GM10248 (cell line): ENCODE results near the gene POP7.

Experiments used
- CTCF ChIA-PET: fragments of 300-600 bp; sonication (Branson Sonifier 250); formaldehyde crosslinking; extraction: SDS; loops from one replicate; lab custom pipeline; 2021; ENCODE audit warnings: antibody characterized with exemption; lab: Yijun Ruan, JAX
- POLR2A ChIA-PET: fragments of 350-650 bp; sonication (Branson Sonifier 250); formaldehyde crosslinking; extraction: SDS; loops from one replicate; lab custom pipeline; 2020; ENCODE audit warnings: antibody characterized with exemption; lab: Yijun Ruan, JAX
- DNase-seq: peaks from one replicate; pipeline ENCODE4 v3.0.0; 2012; ENCODE audit errors: extremely low spot score
- CTCF ChIP-seq: IDR thresholded peaks from 2 replicates; pipeline ENCODE4 v1.5.1; 2012; ENCODE audit warnings: mild to moderate bottlenecking, low read depth; ENCODE audit errors: extremely low read depth, missing control alignments, control extremely low read depth

POP7 gene

GRCh38 chr7:100730136-100730800 is 24.3 kb downstream of the POP7 start:
- ChIA-PET CTCF (no interaction called here), POLR2A (no interaction called here)
- no peak for TF ChIP-seq CTCF
- DNase-seq = no peak

GRCh38 chr7:100731937-100732636 is 26.2 kb downstream of the POP7 start:
- no peak for TF ChIP-seq CTCF
- ChIA-PET CTCF (no interaction called here), POLR2A (no interaction called here)
- no peak for DNase-seq

GRCh38 chr7:100735730-100736129 is 29.8 kb downstream of the POP7 start:
- POLR2A ChIA-PET = no interaction called here

GRCh38 chr7:100736671-100737070 is 30.8 kb downstream of the POP7 start:
- no peak for DNase-seq
- POLR2A ChIA-PET = no interaction called here
- TF ChIP-seq CTCF = no peak
- CTCF ChIA-PET = no interaction called here

More at GRCh38 chr7:100735730-100736129, 29.8 kb downstream of the POP7 start:
- no peak for DNase-seq
- CTCF ChIA-PET = no interaction called here
- no peak for TF ChIP-seq CTCF

- ChIA-PET POLR2A (no interaction called here), CTCF (no interaction called here)
- DNase-seq = no peak
- no peak for TF ChIP-seq CTCF
Observed at GRCh38 chr7:100739934-100740333, 34.0 kb downstream of the POP7 start.

- TF ChIP-seq CTCF = no peak
- ChIA-PET CTCF (interaction anchor here (1.7 to 3.3 kb wide), 3 partner anchors 18 to 44 kb away, joined by 4 to 35 read pairs (median 12); partner anchors contain the start of gene POP7), POLR2A (no interaction called here)
- DNase-seq = no peak
Observed at GRCh38 chr7:100744605-100745004, 38.7 kb downstream of the POP7 start.
